Measurements from ENCODE around the gene MMP24. TPM values are rescaled to one million over a fixed set of nuclear protein-coding genes. Genes with fewer than 3 reads are reported as not detected.
A peak's percentile ranks its signal among the peaks of the same experiment; 100 is the strongest.

The MMP24 gene
- polyA plus RNA-seq, 3 donors from 2014 or later, result 0.06 to 0.17 TPM; not detected in 1

DNA sequence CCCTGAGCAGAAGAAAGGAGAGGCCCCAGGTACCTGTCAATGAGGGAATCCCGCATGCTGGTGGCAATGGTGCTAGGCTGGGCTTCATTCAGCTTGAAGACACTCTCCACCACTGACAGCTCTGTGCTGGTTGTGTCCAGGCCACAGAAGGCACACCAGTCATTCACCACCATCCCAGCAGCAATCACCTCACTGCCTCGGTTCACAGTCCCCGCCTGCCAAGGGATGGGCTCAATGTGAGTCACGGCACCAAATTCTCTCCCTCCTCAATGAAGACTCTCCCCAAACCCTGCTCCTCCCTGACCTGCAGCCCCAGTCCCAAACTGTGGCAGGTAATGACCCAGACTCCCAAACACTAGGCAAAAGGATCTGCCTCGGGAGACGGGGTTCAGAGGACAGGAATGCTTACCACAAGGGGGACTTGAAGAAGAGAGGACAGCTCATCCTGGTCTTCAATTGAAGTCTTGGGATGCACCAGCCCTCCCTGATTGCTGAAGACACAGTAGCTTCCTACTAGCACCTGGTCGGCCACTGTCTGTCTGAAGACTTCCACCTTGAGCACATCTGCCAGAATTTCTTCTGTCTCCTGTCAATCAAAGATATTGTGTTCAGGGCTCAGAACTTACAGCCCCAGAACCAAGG lies 53.2 kb downstream of the MMP24 start:
- H3K27ac Mint-ChIP-seq, result peak overlapping the region; percentile 89 to 97 (median 90)
- peaks cover 7 to 26% (median 15%) of the 10 kb centered on the region in 3 donors for H3K36me3 Mint-ChIP-seq
- no peak for DNase-seq
- peaks cover 37 to 40% of the 10 kb centered on the region in 2 donors for H3K4me1 Mint-ChIP-seq
- H3K27me3 Mint-ChIP-seq (ENCODE audit: low read depth in 3 of 3), result peaks cover 0 to 7% (median 3%) of the 10 kb centered on the region in 3 donors
- no peaks in the 10 kb centered on the region for H3K9me3 Mint-ChIP-seq
- peak overlapping the region in 1 of 5 donors; percentile 18 for H3K4me3 Mint-ChIP-seq

DNA sequence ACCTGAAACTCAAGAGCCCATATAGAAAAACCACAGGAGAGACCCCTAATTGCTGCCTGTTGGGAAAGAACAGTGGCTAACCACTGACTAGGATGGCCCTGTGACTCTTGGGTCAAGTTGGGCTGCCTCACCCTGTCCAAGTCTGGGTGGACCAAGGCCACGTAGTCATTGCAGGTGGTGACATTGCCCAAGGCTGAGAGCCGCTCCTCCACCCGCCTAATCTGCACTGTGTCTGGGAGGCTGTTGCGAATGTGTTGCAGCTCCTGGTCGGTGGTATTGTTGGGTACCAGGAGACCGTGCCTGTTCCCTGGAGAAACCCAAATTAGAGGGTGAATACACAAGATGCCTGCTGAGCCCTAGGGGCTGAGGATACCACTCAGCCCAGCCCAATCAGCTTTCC lies 54.0 kb downstream of the MMP24 start:
- Mint-ChIP-seq H3K27ac (peak overlapping the region in 3 of 6 donors; percentile 90 to 97 (median 92)), H3K36me3 (peaks cover 7 to 26% (median 15%) of the 10 kb centered on the region in 3 donors), H3K27me3 (ENCODE audit: low read depth in 3 of 3) (peaks cover 0 to 7% (median 3%) of the 10 kb centered on the region in 3 donors), H3K4me3 (no peak overlapping the region), H3K9me3 (no peaks in the 10 kb centered on the region), H3K4me1 (peaks cover 40 to 46% of the 10 kb centered on the region in 2 donors)
- DNase-seq, result no peak

DNA sequence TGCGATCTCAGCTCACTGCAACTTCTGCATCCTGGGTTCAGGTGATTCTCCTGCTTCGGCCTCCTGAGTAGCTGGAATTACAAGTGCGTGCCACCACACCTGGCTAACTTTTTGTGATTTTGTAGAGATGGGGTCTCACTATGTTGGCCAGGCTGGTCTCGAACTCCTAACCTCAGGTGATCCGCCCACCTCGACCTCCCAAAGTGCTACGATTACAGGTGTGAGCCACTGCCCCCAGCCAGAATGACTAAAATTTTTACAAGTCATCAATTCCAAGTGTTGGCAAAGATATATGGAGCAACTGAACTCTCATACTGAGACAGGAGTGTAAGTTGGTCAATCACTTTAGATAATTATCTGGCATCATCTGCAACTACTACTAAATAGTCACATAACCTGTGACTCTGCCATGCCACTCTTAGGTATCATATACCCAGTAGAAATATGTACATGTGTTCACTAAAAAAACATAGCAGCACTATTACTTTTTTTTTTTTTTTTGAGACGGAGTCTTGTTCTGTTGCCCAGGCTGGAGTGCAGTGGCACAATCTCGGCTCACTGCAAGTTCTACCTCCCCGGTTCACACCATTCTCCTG lies 55.1 kb downstream of the MMP24 start:
- no peak for DNase-seq
- H3K27me3 Mint-ChIP-seq (ENCODE audit: low read depth in 3 of 3), result peaks cover 0 to 7% (median 3%) of the 10 kb centered on the region in 3 donors
- H3K27ac Mint-ChIP-seq, result peak overlapping the region in 2 of 6 donors; percentile 16 to 34
- H3K36me3 Mint-ChIP-seq, result peaks cover 7 to 26% (median 15%) of the 10 kb centered on the region in 3 donors
- H3K4me3 Mint-ChIP-seq, result no peak overlapping the region
- H3K9me3 Mint-ChIP-seq, result no peaks in the 10 kb centered on the region
- peaks cover 43 to 46% of the 10 kb centered on the region in 2 donors for H3K4me1 Mint-ChIP-seq

DNA sequence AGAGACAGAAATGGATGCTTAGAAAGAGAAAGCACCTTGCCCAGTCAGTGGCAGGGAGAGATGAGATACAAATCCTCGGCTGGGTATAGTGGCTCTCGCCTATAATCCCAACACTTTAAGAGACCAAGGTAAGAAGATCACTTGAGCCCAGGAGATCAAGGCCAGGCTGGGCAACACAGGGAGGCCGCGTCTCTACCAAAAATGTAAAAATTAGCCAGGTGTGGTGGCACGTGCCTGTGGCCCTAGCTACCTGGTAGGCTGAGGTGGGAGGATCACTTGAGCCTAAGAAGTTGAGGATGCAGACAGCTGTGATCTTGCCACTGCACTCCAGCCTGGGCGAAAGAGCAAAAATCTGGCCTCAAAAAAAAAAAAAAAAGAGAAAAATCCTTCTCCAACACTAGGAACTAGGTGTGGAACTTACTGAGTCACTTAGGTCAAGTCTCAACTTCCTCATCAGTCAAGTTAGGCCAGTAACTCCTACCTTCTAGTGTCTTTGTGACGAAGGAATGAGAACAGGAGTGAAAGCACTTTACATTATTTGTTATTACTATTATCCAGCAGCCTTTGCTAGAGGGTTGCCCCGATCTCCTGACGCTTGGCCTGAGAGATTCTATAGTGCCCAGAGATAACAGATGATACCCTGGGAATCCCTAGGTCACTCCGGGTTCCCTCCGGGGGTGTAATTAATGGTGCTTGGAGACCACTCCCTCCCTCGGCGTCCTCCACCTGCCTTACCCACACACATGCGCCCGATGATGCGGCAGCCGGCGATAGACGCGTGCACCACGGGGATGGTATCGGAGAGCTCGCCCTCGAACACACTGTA lies 57.2 kb downstream of the MMP24 start:
- Mint-ChIP-seq H3K4me1 (peaks cover 31 to 36% of the 10 kb centered on the region in 2 donors), H3K27me3 (ENCODE audit: low read depth in 3 of 3) (no peaks in the 10 kb centered on the region), H3K4me3 (peak overlapping the region; percentile 85 to 97 (median 92)), H3K36me3 (peaks cover 7 to 23% (median 15%) of the 10 kb centered on the region in 3 donors), H3K27ac (peak overlapping the region; percentile 81 to 95 (median 91)), H3K9me3 (no peaks in the 10 kb centered on the region)
- DNase-seq, result no peak

DNA sequence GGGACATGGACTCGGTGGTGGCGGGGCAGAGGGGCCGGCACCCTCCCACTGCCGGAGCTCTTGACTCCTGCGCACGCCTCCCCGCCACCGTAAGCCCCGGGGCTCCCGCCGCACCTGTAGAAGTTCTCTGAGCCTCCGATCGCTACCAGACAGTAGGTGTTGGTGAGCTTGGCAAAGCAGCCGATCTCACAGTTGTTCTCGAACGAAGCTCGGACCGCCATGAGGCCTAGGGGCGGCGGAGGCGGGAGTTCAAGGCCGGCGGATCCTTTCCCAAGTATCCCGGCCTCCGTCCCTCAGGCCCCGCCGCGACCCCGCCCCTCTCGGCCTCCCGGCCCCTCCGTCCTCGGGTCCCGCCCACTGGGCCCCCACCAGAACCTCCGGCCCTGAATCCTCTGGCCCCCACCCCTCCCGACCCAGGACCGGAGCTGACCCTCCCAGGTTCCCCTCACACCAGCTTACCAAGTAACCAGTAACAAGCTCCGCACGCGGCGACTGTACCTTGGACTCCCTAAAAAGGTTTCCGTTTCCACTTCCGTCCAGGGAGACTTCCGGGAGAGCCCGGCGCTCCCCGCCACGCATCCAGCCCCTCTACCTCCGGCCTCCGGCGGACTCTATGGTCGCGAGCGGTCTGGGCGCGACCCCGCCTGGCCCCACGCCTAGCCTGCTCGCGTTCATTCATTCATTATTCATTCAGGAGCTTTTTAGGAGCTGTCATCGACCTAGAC lies 57.9 kb downstream of the MMP24 start, which contains the start of gene EIF6:
TSS of gene EIF6 (minus strand) at position 506 of the 725 bp plus-strand sequence. CDS start at position 221, 285 bp downstream.
- Mint-ChIP-seq H3K4me1 (peaks cover 31 to 36% of the 10 kb centered on the region in 2 donors), H3K36me3 (peaks cover 7 to 15% (median 12%) of the 10 kb centered on the region in 3 donors), H3K27me3 (ENCODE audit: low read depth in 3 of 3) (no peaks in the 10 kb centered on the region), H3K9me3 (no peaks in the 10 kb centered on the region), H3K27ac (peak within 1 kb of the TSS; percentile 81 to 95 (median 91)), H3K4me3 (peak within 1 kb of the TSS; percentile 85 to 97 (median 92))
- DNase-seq, result peak; percentile 75 to 84 (median 80)

DNA sequence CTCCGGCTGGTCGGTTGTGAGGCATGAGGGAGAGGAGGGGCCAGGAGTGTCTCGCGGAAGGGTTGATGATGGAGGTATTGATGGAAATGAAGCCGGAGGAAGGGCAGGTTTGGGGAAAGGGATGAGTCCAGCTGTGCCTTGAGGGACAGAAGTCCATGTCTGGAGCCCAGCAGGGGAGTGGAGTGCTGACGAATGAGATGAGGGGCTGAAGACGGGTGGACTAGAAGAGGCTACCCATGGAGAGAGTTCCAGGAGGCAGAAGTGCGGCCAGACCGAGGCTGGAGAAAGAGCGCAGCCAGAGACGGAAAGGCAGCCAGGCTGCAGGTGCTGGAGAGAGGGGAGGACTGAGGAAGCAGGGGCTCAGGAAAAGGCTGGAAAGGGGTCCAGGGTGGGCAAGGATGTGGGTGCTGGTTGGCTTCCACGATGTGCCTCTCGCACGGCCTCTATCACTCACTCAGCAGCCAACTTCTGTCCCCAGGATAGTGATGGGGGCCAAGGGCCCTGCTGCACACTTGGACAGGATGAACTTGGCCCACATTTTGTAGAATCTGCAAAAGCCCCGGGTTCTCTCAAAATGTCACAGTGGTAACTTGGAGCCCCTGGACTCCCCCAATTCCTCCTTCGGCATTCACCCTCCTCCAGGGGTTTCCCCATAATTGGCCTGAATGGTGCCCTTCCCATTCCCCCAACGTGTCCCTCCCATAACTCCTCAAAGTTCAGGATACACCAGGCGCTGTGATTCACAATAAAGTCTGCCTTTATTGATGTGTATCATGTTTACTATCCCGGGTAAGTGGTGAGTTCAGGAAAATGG lies 58.7 kb downstream of the MMP24 start:
- Mint-ChIP-seq H3K27ac (peak overlapping the region; percentile 81 to 95 (median 91)), H3K4me3 (peak overlapping the region; percentile 85 to 97 (median 92))

DNA sequence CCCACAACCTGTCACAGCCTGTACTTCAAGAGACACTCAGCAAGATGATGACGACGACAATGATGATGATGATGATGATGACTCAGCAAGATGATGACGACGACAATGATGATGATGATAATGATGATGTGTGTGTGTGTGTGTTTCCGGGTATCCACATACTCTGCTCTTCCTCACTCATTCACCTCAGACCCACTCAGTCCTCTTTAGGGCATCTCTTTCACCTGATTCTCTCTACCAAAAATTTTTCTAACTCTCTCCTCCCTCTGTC lies 59.3 kb downstream of the MMP24 start:
- peaks cover 0 to 6% (median 3%) of the 10 kb centered on the region in 3 donors for H3K36me3 Mint-ChIP-seq
- peak overlapping the region; percentile 56 to 95 (median 78) for H3K27ac Mint-ChIP-seq
- H3K4me3 Mint-ChIP-seq, result peak overlapping the region; percentile 71 to 96 (median 85)
- H3K27me3 Mint-ChIP-seq (ENCODE audit: low read depth in 3 of 3), result peaks cover 0 to 2% (median 0%) of the 10 kb centered on the region in 3 donors
- no peaks in the 10 kb centered on the region for H3K9me3 Mint-ChIP-seq
- peaks cover 26 to 36% of the 10 kb centered on the region in 2 donors for H3K4me1 Mint-ChIP-seq
- no peak for DNase-seq

More for the DNA sequence above, 58.7 kb downstream of the MMP24 start:
- Mint-ChIP-seq H3K36me3 (peaks cover 2 to 8% (median 4%) of the 10 kb centered on the region in 3 donors), H3K27me3 (ENCODE audit: low read depth in 3 of 3) (peaks cover 0 to 1% (median 0%) of the 10 kb centered on the region in 3 donors), H3K4me1 (peaks cover 27 to 36% of the 10 kb centered on the region in 2 donors), H3K9me3 (no peaks in the 10 kb centered on the region)
- no peak for DNase-seq

DNA sequence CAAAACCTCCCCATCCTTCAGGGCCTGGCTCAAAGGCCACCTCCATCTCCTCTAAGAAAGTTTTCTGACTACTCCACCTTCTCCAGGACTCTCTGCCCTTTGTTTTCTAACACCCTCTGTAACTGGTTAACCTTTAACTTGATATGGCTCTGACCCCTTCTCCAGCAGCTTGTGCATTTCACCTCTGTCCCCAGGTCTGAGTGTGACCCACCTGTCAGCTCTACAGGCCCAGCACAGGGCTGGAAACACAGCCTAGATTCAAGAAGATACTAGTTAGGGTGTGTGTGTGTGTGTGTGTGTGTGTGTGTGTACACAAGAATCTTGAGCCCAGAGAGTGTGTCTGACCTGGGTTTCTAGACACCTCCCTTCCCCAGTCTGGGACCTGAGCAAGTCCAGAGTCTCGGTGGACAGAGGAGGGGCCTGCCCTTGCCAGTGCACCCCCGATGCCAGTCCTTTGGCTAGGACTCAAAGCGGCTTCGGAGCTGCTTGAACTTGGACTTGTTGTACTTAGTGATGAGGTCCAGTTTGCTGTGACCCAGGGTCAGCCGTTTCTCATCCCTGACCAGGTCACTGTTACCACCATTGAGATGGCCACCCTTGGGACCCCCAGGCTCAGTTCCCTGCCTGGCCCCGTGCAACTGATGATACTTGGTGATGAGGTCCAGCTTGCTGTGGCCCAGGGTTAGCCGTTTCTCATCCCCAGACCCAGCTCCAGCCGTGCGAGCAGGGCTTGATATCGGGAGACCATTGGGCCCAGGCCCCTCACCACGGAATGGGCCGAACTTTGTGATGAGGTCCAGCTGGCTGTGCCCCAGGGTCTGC lies 59.8 kb downstream of the MMP24 start:
- peaks cover 26 to 36% of the 10 kb centered on the region in 2 donors for H3K4me1 Mint-ChIP-seq
- no peak for DNase-seq

DNA sequence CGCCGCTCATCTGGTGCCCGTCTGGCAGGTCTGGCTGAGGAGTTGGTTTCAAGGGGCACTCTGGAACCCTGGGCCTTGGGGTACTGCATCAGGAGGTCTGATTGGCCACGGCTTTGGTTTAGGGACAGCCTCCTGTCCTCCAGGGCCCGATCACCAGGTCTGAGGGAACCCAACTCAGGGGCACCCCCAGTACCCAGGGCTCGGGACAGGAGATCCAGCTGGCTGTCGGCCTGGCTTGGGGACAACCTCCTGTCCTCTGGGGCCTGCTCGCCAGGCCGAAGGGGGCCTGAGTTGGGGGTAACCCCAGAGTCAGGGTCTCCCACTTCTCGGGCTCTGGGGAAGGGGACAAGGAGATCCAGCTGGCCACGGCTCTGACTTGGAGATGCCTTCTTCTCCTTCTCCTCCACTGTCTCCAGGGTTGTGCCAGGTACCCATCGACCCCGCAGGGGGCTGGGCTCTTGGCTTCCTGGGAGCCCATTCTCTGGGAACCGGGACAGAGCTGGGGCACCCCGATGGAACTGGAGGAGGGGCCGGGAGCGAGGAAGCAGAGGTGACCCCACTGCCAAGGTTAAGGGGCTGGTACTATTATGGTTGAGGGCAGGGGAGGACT lies 60.5 kb downstream of the MMP24 start:
- Mint-ChIP-seq H3K27me3 (ENCODE audit: low read depth in 3 of 3) (peaks cover 0 to 3% (median 0%) of the 10 kb centered on the region in 3 donors), H3K4me3 (no peak overlapping the region), H3K36me3 (peaks cover 0 to 3% (median 3%) of the 10 kb centered on the region in 3 donors), H3K9me3 (no peaks in the 10 kb centered on the region), H3K4me1 (peaks cover 26 to 31% of the 10 kb centered on the region in 2 donors), H3K27ac (no peak overlapping the region)
- DNase-seq, result no peak

More for the DNA sequence above, 59.8 kb downstream of the MMP24 start:
- Mint-ChIP-seq H3K9me3 (no peaks in the 10 kb centered on the region), H3K4me3 (peak overlapping the region; percentile 71 to 96 (median 85)), H3K27me3 (ENCODE audit: low read depth in 3 of 3) (peaks cover 0 to 3% (median 0%) of the 10 kb centered on the region in 3 donors), H3K27ac (peak overlapping the region; percentile 56 to 95 (median 78)), H3K36me3 (peaks cover 0 to 6% (median 3%) of the 10 kb centered on the region in 3 donors)

DNA sequence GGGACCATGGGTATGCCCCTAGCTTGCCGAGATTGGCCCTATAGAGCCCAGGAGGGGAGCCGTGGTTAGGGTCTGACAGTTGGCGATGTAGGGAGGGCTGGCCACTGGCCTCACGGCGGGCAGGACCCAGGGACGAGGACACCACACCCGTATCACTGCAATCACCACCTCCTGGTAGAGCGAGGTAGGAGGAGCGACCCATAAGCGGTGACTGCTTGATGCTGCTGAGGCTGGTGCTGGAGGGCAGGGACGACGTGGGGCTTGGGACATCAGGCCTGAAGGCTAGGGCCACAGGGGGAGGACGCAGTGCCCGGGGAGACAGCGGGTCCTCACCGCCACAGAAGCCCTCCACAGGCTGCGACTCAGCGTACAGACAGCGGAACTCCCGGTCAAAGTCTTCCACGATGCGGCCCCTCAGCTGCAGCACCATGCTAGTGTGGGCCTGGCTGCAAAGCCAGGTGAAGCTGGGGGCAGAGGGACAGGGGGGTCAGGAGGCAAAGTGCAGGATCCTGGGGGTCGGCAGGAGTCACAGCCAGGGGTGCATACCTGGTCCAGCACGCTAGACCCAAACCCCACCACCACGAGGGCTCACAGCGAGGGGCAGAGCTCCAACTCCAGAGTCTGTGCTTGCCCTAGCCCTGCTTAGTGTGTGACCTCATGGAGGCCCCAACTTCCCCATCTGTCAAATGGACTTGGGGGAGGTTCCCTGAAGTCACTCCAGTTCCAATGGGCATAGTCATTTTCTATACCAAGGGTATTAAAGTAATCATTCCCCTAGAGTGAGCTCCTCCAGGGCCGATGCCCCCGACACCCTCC lies 61.2 kb downstream of the MMP24 start:
- H3K9me3 Mint-ChIP-seq, result no peaks in the 10 kb centered on the region
- H3K27me3 Mint-ChIP-seq (ENCODE audit: low read depth in 3 of 3), result peaks cover 2 to 5% (median 3%) of the 10 kb centered on the region in 3 donors
- peaks cover 0 to 3% (median 0%) of the 10 kb centered on the region in 3 donors for H3K36me3 Mint-ChIP-seq
- H3K4me3 Mint-ChIP-seq, result no peak overlapping the region
- DNase-seq, result no peak
- H3K4me1 Mint-ChIP-seq, result peaks cover 23 to 28% of the 10 kb centered on the region in 2 donors
- H3K27ac Mint-ChIP-seq, result no peak overlapping the region
